Lower lobe of right lung (tissue), 2 donors: ENCODE data around the gene HMCN2. TPM values are rescaled to one million over a fixed set of nuclear protein-coding genes. Genes with fewer than 3 reads are reported as not detected.
"Not testable (repeated sequence)": the region's sequence is repeated elsewhere in the genome, so short reads cannot be mapped to it uniquely, and the experiment has no call there.

Source experiments
- ATAC-seq, 2 donors: fragments of 200-7000 bp; cut with Tn5 transposase; one replicate each; pipeline ENCODE4 v1.9.1; 2020 to 2022; ENCODE audit warnings: mild to moderate bottlenecking in 2 of 2, moderate library complexity in 2 of 2
- DNase-seq: peaks from one replicate; pipeline ENCODE4 v3.0.0-alpha.2; 2020
- H3K27ac ChIP-seq: fragments of 200-600 bp; one replicate; pipeline ENCODE4 v1.8.0; 2022
- H3K27me3 ChIP-seq: fragments of 200-600 bp; one replicate; pipeline ENCODE4 v1.8.0; 2022; ENCODE audit warnings: low read depth
- H3K36me3 ChIP-seq: fragments of 200-600 bp; one replicate; pipeline ENCODE4 v1.8.0; 2022; ENCODE audit warnings: mild to moderate bottlenecking
- H3K4me1 ChIP-seq: fragments of 200-600 bp; one replicate; pipeline ENCODE4 v1.8.0; 2022
- H3K4me3 ChIP-seq: fragments of 200-600 bp; one replicate; pipeline ENCODE4 v1.8.0; 2022; ENCODE audit warnings: mild to moderate bottlenecking
- H3K9me3 ChIP-seq: fragments of 200-600 bp; one replicate; pipeline ENCODE4 v1.8.0; 2022
- CTCF ChIP-seq: fragments of 200-600 bp; IDR thresholded peaks from one replicate; pipeline ENCODE4 v1.8.0; 2022; ENCODE audit warnings: antibody characterized with exemption, mild to moderate bottlenecking
- intact Hi-C: fragments of 100-400 bp; cut with DNase I; formaldehyde crosslinking; loops from one replicate; pipeline ENCODE4 v1.11.0; 2022
- total RNA-seq: library from RNA; stranded (reverse); fragmentation: NEBNext Ultra II Directional; extraction: Animal tissue kit (Norgen Biotek cat#: 25700); gene quantifications from one replicate; pipeline ENCODE4 v1.2.1, GENCODE V29; 2021
- donor health status: DM: no; HTN: yes; CAD: no; lungs with severe emphysema.

Gene HMCN2
- total RNA-seq, 1 donor from 2014 or later: 4.7 TPM

GRCh38 chr9:130256644-130257043 lies 8.9 kb upstream of the HMCN2 start:
- Histone ChIP-seq H3K4me1 (no peaks in the 10 kb centered on the region), H3K4me3 (no peak overlapping the region), H3K36me3 (no peaks in the 10 kb centered on the region), H3K27me3 (no peaks in the 10 kb centered on the region), H3K27ac (no peak overlapping the region), H3K9me3 (no peaks in the 10 kb centered on the region)
- DNase-seq (no peak), ATAC-seq (no peak)
- intact Hi-C loops: no loop called here
- no peak for TF ChIP-seq CTCF

- H3K4me1 ChIP-seq, H3K36me3 ChIP-seq, DNase-seq, ATAC-seq, H3K9me3 ChIP-seq, H3K4me3 ChIP-seq, intact Hi-C loops, H3K27ac ChIP-seq: not testable (repeated sequence)
- H3K27me3 ChIP-seq: peaks cover 12% of the 10 kb centered on the region
These were observed 7.4 kb upstream of the HMCN2 start for GRCh38 chr9:130258137-130258536.

GRCh38 chr9:130259044-130259443 lies 6.5 kb upstream of the HMCN2 start:
- no peaks in the 10 kb centered on the region for H3K4me1 ChIP-seq
- ATAC-seq: no peak
- intact Hi-C loops: no loop called here
- H3K9me3 ChIP-seq: no peaks in the 10 kb centered on the region
- H3K27me3 ChIP-seq: peaks cover 17% of the 10 kb centered on the region
- H3K4me3 ChIP-seq: no peak overlapping the region
- DNase-seq: no peak
- no peak for TF ChIP-seq CTCF
- no peak overlapping the region for H3K27ac ChIP-seq
- H3K36me3 ChIP-seq: no peaks in the 10 kb centered on the region

- H3K27me3 ChIP-seq: peaks cover 37% of the 10 kb centered on the region
- DNase-seq: no peak
- intact Hi-C loops: no loop called here
- peaks cover 9% of the 10 kb centered on the region for H3K4me1 ChIP-seq
- no peak overlapping the region for H3K4me3 ChIP-seq
- no peak for ATAC-seq
- TF ChIP-seq CTCF: no peak
- no peak overlapping the region for H3K27ac ChIP-seq
- H3K36me3 ChIP-seq: no peaks in the 10 kb centered on the region
- H3K9me3 ChIP-seq: no peaks in the 10 kb centered on the region
These were observed 4.5 kb upstream of the HMCN2 start for GRCh38 chr9:130260816-130261765.

DNA sequence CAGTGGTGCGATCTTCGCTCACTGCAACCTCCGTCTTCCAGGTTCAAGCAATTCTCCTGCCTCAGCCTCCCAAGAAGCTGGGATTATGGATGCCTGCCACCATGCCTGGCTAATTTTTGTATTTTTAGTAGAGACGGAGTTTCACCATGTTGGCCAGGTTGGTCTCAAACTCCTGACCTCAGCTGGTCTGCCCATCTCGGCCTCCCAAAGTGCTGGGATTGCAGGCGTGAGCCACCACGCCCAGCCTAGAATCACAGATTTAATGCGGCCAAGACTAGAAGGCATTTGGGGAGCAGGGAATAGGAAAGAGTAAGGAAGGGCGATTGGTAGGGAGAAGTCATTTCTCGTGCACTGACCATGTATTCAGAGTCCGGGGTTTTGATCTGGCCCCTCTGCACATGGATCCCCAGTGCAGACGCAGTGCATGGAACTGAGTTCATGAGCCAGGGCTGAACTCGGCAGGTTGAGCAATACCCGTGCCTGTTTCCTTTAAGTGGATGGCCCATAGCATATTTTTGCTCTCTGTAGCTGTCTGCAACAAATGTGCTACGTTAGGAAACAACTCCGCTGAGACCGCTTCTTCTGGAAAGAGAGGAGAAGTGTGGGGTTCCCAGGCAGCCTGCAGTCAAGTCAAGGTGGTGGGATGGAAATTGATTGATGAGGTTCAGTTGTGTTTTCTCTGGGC lies 3.4 kb upstream of the HMCN2 start:
- H3K36me3 ChIP-seq: no peaks in the 10 kb centered on the region
- ATAC-seq: no peak
- H3K27me3 ChIP-seq: peaks cover 48% of the 10 kb centered on the region
- no peak overlapping the region for H3K4me3 ChIP-seq
- H3K27ac ChIP-seq: no peak overlapping the region
- H3K4me1 ChIP-seq: peaks cover 14% of the 10 kb centered on the region
- DNase-seq: no peak
- intact Hi-C loops: no loop called here
- no peaks in the 10 kb centered on the region for H3K9me3 ChIP-seq
- no peak for TF ChIP-seq CTCF

GRCh38 chr9:130262771-130263170 lies 2.8 kb upstream of the HMCN2 start:
- DNase-seq: no peak
- intact Hi-C loops: no loop called here
- H3K27me3 ChIP-seq: peaks cover 51% of the 10 kb centered on the region

More at GRCh38 chr9:130262771-130263170, 2.8 kb upstream of the HMCN2 start:
- ATAC-seq: no peak
- H3K4me3 ChIP-seq: no peak overlapping the region
- H3K27ac ChIP-seq: no peak overlapping the region
- no peaks in the 10 kb centered on the region for H3K36me3 ChIP-seq
- H3K9me3 ChIP-seq: no peaks in the 10 kb centered on the region
- no peak for TF ChIP-seq CTCF
- peaks cover 14% of the 10 kb centered on the region for H3K4me1 ChIP-seq
